Suprapubic skin (tissue), 4 donors: Measurements from ENCODE around the gene DGKH.

Experiments
- POLR2A ChIP-seq, 2 donors: fragments of 450-650 bp; IDR thresholded peaks; one replicate each; pipeline ENCODE4 v1.6.1; 2017; ENCODE audit warnings: antibody characterized with exemption in 2 of 2, mild to moderate bottlenecking in 2 of 2, moderate library complexity in 2 of 2
- POLR2AphosphoS5 ChIP-seq, 3 donors: sonication (generic); formaldehyde crosslinking; IDR thresholded peaks; one replicate each; pipeline ENCODE4 v1.6.1; 2017; ENCODE audit warnings: antibody characterized with exemption in 3 of 3

DNA sequence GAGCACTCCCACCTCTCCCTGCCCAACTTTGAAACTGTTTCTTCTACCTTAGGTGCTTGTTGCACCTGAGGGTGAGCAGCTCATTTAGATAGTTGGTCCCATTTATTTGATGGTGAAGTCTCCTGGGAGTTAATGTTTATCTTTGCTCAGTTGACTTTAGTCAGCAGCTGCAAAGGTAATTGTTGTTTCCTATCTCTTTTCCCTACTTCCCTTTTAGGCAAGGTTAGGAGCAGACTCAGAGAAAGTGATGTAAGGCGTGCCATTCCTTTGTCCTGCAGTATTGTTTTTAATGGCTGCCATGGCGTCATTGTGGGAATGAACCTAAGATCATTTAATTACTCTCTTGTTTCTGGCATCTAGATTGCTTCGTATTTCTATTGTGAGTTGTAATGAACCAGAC is 235.1 kb downstream of the DGKH start:
- TF ChIP-seq POLR2AphosphoS5 (IDR thresholded peaks at IDR 0.05) (no peak), POLR2A (IDR thresholded peaks at IDR 0.05) (no peak)
